ENCODE results near the gene RBM44.
A peak's percentile ranks its signal among the peaks of the same experiment; 100 is the strongest.
"Not testable (repeated sequence)": the region's sequence is repeated elsewhere in the genome, so short reads cannot be mapped to it uniquely, and the experiment has no call there.

The RBM44 gene

GRCh38 chr2:237858294-237859081, 59.9 kb downstream of the RBM44 start:
- peak; percentile 16 to 59 for DNase-seq

- no peak for DNase-seq
Observed at GRCh38 chr2:237859082-237859433, 60.5 kb downstream of the RBM44 start.

GRCh38 chr2:237859533-237860272, 61.1 kb downstream of the RBM44 start, which contains the start of gene RAMP1:
TSS of gene RAMP1 (plus strand) at chr2:237859623. CDS start at chr2:237859676, 53 bp downstream.
- no peak for DNase-seq

GRCh38 chr2:237860273-237860935, 61.8 kb downstream of the RBM44 start:
- no peak for DNase-seq

- DNase-seq = no peak
Observed at GRCh38 chr2:237861875-237862527, 63.4 kb downstream of the RBM44 start.

GRCh38 chr2:237862528-237862895, 63.9 kb downstream of the RBM44 start:
- DNase-seq = no peak

- no peak for DNase-seq
Observed at GRCh38 chr2:237863102-237863511, 64.5 kb downstream of the RBM44 start.

GRCh38 chr2:237863689-237864443, 65.3 kb downstream of the RBM44 start:
- DNase-seq = no peak

GRCh38 chr2:237864444-237864931, 65.9 kb downstream of the RBM44 start:
- DNase-seq = no peak

- DNase-seq = no peak
Observed at GRCh38 chr2:237864940-237865622, 66.5 kb downstream of the RBM44 start.

GRCh38 chr2:237865623-237866041, 67.1 kb downstream of the RBM44 start:
- no peak for DNase-seq

- no peak for DNase-seq
Observed at GRCh38 chr2:237866101-237866621, 67.6 kb downstream of the RBM44 start.

GRCh38 chr2:237867465-237867864, 68.9 kb downstream of the RBM44 start:
- DNase-seq = no peak

- not testable (repeated sequence) for DNase-seq
Observed at GRCh38 chr2:237868074-237868473, 69.5 kb downstream of the RBM44 start.

GRCh38 chr2:237868631-237869342, 70.2 kb downstream of the RBM44 start:
- DNase-seq = no peak

- DNase-seq = no peak
Observed at GRCh38 chr2:237869343-237870102, 70.9 kb downstream of the RBM44 start.

- no peak for DNase-seq
Observed at GRCh38 chr2:237870126-237870525, 71.5 kb downstream of the RBM44 start.

GRCh38 chr2:237870754-237871651, 72.4 kb downstream of the RBM44 start:
- DNase-seq = no peak

All from NCI-H446 (cell line).